Activated CD4-positive, alpha-beta T cell treated with anti-CD3 and anti-CD28 coated beads, Interleukin-2, amount 50 U/mL, for 1 hour (primary cell): ENCODE data around the gene CLCN5.

Experiments
- DNase-seq: peaks from one replicate; pipeline ENCODE4 v3.0.0-alpha.2; 2020

CLCN5 gene

DNA sequence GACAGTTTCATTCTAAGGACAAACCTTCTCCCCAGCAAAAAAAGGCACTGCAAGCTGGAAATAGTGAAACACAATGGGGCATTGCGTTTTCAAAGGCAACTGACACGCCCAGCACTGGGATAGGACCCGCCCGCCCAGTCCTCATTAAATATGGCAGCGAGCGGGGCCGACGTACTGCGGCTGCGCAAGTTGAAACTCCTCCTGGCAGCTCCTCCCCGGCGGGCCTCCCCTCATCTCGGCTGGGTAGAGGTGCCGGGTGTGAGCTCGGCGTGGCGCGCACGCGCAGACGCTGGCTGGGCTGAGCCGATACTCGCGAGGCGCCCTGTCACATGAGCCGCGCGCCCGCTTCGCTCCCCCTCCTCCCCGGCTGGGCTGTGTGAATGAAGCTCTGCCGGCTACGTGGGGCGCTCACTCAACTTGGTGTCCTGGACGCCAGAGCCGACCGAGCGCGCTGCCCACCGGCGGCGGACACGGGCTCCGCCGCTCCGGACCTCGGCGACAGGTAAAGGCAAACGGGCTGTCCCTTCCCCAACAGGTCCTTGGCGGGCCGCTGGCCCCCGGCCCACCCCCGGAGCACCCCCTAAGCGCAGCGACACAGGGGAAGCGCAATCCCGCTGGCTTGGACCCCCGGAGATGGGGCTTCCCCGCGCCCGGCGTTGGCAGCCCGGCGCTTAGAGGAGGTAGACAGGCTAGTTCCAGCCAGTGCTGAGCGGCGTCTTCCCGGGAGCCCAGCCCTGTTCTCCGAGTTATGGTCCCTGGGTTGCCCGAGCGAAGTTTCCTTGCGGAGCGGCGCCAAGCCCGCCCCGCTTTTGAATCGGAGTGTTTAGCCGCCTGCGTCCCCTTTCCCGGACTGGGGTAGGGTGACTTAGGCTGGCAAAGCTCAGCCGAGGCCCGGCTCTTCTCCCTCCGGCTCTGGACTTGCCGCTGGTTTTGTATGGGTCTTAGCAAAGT is at the start of gene CLCN5:
Gene CLCN5, plus strand, starts transcription at position 306 of the 951 bp plus-strand sequence. CDS start 2,703 bp downstream, outside the sequence.
- peak; percentile 92 for DNase-seq

DNA sequence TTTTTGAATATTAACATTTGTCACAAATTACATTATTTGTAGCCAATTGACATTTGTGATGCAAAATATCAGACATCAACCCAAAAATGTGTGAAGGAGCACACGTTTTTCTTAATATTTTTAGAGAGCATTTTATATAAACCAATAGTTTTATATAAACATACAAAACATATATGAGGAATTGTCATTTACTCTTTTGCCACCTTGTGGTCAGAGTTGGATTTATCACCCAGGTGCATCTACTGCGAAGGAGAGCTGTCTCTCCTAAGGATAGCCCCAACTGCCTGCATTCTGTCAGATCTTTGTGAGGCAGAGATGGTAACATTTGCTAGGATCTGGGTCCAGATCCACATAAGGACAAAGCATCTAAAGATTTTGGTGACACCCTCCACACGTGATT is 45.6 kb upstream of the CLCN5 start:
- no peak for DNase-seq

DNA sequence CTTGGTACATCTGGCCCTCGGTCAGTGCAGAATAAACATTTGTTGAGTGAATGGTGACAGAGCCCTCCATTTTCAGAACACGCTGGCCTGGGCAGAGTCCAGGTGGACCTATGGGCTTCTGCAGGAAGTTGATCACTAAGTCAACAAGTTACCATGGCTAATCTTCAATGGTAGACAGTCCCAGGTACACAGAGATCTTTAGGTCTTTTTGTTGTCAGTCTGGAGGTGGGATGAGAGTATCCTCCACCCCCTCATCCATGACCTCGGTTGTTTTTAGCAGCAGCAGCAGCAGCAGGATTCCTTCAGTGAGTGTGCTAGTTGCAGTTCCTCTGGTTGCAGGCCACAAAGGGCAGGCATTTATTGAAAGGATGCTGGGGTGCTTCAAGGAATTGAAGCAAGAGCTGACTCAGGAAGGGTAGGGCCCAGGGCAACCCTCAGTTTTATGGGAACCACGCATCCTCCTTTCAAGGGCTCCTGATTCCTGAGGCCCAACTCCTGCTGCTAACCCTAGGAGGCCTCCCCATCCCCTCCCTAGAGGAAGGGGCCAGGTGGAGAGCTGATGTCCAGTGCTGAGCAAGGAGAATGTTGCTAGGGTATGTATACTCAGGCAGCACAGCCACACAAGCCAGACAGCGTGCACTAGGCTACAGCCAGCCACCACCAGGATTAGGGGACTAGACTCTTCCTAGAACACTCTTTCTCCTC is 44.8 kb upstream of the CLCN5 start:
- DNase-seq = no peak

DNA sequence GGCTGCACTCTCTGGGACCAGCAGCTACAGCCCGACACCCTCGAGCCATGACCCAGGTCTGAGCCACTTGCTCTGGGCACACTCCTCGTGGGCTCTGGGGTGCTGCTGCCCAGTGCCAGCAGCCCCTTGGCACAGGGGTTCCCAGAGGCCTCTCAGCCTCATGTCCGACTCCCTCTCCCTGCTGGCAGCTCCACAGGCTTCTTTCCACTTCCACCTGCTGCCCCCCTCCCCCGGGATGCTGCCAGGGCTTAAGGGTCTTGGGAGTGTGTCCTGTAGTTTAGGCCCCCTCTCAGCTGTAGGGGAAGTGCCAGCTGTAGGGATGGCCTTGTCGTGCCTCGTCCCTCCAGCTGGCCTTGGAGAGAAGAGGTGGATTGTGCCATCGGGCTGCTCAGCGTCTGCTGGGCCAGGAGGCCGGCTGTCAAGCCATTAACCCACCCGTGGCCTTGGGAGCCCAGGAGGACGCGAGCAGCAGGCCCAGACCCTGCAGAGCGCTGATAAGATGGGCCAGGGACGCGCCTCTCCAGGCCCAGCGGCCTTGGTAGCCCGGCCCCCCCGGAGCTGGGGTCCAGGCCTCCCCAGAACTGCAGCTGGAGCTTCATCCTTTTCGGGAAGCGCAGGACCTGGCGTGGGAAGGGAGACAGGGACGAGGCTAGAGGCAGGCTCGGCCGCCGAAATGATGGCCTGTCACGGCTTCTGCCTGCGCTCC is 44.1 kb upstream of the CLCN5 start:
- DNase-seq = no peak

DNA sequence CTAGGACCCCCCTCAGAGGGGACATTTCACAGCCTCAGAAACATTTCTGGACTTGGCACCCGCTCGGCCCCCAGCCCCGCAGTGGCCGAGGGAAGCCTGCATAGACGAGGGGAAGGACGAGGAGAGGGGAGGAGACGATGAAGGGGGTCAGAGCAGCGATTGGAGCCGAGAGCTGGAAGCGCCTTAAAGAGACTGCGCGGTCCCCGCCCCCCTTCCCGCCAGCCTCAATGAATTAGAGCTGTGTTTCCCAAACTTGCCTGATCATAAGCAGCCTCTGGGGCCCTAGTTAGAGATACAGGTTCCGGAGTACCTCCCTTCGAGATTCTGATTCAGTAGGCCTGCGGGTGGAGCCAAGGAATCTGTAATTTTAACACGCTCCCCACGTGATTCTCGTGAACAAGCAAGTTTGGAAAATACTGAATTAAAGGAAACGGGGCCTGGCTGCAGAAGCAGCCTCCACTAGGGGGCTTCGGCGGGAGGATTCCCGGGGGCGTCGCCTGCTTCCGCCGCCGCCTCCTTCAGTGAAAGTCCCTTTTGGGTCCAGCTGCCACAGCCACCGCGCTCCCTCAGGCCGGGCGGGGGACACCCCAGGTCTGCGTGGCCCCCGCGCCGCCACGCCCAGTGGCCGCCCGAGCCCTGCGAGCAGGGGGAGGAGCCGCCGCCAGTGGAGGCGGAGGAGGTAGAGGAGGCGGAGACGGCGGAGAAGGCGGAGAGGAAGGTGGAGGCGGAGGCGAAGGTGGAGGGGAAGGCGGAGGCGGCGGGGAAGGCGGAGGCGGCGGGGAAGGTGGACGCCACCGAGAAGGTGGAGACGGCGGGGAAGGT is 43.4 kb upstream of the CLCN5 start, which contains the start of gene USP27X:
Gene USP27X, plus strand, starts transcription at position 651 of the 822 bp plus-strand sequence. CDS start 824 bp downstream, outside the sequence.
- DNase-seq = peak; percentile 73

DNA sequence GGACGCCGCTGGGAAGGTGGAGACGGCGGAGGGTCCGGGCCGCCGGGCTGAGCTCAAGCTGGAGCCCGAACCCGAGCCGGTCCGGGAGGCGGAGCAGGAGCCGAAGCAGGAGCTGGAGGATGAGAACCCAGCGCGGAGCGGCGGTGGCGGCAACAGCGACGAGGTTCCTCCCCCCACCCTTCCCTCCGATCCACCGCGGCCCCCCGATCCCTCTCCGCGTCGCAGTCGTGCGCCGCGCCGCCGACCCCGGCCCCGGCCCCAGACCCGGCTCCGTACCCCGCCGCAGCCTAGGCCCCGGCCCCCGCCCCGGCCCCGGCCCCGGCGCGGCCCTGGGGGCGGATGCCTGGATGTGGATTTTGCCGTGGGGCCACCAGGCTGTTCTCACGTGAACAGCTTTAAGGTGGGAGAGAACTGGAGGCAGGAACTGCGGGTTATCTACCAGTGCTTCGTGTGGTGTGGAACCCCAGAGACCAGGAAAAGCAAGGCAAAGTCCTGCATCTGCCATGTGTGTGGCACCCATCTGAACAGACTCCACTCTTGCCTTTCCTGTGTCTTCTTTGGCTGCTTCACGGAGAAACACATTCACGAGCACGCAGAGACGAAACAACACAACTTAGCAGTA is 42.6 kb upstream of the CLCN5 start:
- no peak for DNase-seq

DNA sequence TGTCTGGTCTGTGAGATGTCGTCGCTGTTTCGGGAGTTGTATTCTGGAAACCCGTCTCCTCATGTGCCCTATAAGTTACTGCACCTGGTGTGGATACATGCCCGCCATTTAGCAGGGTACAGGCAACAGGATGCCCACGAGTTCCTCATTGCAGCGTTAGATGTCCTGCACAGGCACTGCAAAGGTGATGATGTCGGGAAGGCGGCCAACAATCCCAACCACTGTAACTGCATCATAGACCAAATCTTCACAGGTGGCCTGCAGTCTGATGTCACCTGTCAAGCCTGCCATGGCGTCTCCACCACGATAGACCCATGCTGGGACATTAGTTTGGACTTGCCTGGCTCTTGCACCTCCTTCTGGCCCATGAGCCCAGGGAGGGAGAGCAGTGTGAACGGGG is 41.7 kb upstream of the CLCN5 start:
- no peak for DNase-seq

DNA sequence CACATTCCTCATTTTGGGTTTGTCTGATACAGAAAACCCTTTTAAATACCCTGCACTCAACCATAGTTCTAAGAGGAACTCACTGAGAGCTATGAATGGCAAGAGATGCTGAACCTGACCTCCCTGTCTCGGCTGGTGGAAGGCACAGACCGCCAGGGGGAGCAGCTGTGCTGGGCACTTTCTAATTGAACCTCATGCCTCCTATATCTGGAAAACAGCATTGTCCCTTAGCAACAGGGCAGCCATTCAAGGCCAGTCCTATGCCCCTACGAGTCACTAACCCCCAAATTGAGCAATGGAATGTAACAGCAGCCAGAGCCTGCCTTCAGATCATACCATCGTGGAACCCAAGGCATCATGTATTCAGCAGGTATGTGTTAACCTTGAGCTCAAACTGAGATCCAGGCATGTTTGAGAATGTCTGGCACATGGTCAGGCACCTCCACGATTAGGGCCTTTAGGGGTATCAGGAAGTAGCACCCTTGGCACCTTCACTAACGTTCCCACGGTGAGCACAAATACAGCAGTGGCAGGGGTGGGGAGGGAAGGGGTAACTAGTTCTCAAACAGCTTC is 38.0 kb upstream of the CLCN5 start:
- DNase-seq = peak; percentile 57

DNA sequence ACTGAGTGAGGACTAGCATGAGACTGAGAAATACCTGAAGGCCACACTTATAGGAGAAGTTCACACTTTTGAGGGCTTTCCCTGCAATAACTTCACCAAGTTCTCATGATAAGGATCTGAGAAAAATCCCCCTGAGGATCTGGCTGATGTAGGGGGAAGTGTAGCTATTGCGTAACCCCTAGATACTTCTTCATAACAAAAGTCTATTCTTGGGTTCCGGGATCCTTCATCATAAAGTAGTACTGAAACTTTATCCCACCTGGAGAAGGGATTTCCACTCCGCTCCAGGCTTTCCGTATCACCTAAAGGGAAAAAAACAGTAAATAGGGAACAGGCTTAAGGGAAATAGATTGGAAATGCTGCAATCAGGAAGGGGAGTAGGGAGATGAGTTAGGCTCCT is 29.9 kb upstream of the CLCN5 start:
- DNase-seq = no peak

DNA sequence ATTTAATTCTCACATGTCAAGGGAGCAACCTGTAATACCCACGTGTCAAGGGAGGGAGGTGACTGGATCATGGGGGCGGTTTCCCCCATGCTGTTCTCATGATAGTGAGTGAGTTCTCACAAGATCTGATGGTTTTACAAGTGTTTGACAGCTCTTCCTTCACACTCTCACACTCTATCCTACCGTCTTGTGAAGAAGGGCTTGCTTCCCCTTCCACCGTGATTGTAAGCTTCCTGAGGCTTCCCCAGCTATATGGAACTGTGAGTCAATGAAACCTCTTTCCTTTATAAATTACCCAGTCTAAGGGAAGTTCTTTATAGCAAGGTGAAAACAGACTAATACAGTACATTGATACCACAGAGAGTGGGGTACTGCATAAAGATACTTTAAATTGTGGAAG is 25.4 kb upstream of the CLCN5 start:
- no peak for DNase-seq

DNA sequence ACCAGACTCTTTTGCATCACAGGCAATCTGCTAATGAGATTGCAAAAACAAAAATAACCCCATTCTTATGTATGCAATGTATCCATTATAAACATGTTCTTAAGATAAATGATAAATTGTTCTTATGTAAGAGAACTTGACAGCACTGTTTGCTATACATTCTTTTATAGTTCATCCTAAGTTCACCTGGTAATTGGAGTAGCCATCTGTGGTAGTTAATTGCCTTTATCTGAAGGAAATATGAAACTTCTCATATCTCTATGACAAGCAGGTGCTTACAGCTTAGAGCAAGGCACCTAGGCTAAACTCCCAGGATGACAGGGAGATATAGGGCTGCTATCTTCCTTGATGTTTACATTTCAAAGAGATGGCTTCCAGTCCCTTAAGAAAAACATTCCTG is 21.3 kb upstream of the CLCN5 start:
- DNase-seq = no peak

DNA sequence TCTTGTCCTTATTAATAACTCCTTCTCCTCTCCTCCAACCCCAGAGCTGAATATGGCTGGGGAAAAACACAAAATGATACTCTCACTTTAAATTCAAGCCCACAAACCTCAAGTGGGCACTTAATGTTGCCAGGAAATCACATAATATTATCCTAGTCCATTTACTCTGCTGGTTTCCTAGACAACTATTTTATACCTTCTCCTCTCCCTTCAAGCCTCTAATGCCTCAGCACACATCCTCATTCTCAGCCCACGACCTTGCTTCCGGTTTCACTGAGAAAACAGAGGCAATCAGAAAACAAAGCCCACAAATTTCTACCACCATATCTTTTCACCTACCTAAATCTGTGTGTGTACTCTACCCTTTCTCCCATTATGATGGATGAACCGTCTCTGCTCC is 12.1 kb upstream of the CLCN5 start:
- DNase-seq = no peak

DNA sequence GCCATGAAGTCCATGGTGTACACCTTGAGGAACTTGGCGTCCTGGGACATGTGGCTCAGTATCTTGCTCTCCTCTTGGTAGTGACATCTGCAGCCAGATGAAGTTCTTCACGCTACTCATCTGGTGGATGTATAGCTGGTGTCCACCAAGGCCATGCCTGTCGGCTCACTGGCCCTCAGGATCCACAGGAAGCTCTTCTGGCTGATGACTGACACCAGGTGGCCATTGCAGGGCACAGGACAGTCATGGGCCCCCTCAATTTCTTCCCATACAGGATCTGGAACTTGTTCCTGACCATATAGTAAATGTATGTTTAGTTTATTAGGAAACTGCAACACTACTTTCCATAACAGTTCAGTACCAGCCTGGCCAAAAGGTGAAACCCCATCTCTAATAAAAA is 10.3 kb upstream of the CLCN5 start:
- DNase-seq = no peak

DNA sequence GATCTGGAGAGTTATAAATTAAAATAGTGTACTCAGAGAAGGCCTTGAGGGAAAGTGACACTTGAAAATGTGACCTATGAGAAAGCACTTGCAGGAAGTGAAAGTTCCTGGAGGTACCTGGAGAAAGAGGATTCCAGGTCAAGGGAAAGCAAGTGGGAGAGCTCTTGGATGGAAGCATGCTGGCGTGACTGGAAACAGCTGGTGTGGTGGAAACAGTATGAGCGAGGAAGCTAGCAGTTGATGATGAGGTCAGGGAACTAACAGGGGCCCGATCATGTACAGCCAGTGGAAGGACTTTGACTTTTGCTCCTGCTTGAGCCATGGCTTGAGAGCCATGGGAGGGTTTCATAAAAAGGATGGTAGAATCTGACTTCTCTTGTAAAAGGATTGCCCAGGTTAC is 9.5 kb upstream of the CLCN5 start:
- no peak for DNase-seq

DNA sequence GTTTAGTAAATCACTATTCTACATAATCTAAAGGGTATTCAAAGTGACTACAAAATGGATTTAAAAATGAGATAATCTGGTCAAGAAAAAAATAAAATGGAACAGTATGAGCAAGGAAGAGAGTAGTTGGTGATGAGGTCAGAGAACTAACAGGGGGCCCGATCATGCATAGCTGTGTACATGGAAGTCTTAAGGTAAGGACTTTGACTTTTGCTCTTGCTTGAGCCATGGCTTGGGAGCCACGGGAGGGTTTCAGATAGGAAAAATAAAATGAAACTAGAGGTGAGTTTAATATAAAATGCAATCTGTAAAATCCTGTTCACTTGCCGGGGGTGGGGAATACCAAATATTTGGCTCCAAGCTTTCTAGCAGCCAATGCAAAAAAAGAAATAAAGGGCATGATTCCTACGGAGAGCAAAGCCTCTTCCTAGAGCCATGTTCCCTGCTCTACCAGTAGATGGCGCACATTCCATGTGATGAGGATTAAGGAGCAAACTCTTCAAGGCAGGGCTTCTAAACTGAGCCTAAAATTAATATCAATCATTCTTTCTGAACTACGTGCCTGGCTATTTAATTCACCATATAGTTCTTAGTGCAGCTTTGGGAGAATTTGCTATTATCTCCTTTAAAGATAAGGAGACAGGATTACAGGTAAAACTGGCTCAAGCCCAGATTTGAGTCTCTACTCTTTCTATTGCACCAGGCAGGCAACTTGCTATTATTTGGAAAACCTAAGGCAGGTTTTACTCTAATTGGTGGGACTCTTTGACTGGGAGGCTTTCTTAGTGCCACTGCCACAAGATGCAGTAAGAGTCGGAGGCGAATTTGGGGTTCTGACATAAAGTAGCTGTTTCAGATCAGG is 6.8 kb upstream of the CLCN5 start:
- peak; percentile 34 for DNase-seq

DNA sequence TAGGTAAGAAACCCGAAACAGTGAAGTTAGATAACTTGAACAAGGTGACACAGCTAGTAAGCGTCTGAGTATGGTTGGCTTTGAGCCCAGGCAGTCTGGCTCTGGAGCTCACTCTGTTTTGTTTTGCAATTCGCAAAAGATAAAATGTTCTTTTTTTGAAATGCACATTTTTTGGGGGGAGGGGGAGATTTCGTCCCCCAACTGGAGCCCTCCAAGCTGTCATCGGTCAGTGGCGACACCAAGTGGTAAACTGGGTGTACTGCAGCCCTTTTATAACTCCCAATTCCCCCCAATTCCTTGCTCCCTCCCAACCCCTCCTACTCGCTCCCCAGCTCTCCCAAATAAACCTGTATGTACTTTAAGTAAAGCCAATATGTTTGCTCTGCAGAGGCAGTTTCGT is 2.8 kb upstream of the CLCN5 start:
- peak; percentile 8 for DNase-seq

DNA sequence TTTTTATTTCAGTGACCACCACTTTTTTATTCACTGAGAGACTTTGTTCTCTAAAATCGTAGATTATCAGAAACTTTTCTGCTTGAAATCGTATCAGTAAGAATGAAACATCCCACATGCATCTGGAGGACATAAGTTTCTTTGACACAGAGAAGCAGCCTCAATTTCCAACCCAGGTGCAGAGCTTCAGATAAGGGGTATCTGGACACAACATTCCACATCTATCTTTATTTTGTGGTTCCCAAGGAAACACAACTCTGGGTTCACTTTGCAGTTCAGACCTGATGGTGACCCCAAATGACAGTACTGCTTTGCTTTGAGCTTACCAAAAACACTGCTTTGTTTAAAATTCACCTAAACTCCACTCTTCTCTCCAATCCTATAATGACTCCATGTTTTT is 1.3 kb upstream of the CLCN5 start:
- DNase-seq = no peak

DNA sequence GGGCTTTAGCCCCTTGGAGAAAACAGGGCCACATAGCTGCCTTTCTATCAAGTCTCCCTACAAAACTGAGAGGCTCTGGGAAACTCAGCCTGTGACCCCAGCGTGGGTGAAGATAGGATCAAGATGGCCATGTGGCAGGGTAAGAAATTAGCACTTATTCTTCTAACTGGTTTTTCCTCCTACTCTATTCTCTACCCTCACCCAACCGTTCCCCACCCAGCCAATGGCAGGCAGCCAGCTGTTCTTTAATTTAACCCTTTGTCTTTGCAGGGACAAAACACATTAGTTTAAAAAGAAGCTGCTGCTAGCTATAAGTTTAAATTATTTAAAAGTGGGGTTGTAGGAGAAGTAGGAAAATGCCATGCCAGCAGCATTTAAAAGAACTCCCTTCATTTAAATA is 2.8 kb downstream of the CLCN5 start:
- no peak for DNase-seq

DNA sequence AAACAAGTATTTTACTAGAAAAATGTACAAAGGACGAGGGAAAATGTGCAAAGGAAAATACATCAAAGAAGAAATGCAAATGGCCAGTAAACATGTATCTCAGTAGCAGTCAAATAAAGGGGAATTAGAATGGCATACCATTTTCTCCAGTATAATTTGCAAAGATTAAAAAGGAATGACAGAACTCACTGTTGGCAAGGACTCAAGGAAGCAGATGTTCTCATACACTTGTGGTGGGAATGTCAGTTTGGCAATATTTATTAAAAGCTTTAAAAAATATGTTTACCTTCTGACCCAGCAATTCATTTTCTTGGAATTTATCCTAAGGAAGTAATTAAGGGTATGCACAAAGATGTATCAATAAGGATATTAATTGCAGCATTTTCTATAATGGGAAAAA is 7.6 kb downstream of the CLCN5 start:
- no peak for DNase-seq

DNA sequence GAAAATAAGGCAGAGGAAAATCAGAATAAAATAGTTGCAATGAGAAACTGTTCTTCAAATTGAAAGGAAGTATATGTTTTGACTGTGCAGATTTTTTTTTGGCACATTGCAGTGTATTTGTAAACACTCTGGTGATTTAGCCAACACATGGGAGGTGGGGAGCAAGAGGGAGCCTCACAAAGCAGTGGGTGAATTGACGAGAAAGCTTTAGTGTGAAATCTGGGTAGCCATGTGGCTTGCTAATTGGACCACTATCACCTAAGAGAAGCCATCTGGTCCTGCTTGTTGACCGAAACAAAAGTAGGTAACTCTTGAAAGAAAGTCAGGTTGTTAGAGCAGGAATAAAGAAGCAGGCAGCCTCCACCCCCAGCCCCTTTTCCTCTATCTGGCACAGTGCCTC is 10.4 kb downstream of the CLCN5 start:
- no peak for DNase-seq

DNA sequence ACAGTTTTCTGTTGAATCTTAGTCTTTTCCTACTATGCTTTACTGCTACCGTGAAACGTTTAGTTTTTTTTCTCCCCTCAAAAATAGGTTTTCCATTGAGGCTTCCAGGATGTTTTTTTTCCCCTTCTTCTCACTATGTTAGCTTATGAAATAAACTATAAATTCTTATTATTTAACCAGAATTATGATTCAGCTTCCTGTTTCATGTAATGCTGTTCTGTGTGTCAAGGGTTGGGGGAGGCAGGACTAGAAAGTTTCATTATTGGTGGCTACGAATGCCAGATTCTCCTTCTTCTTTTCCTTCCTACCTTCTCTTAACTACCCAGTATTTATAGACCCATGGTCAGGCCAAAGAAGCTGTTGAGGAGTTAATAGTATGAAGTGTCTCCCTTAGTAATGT is 11.8 kb downstream of the CLCN5 start:
- no peak for DNase-seq
